Testis (tissue), 3 donors: Measurements from ENCODE around the gene SH3RF3. TPM values are rescaled to one million over a fixed set of nuclear protein-coding genes. Genes with fewer than 3 reads are reported as not detected.
"Not testable (repeated sequence)": the region's sequence is repeated elsewhere in the genome, so short reads cannot be mapped to it uniquely, and the experiment has no call there.

ENCODE experiments used
- DNase-seq: peaks from one replicate; pipeline ENCODE4 v3.0.0-alpha.2; 2019
- H3K27ac ChIP-seq, 2 donors: fragments of 200-600 bp; sonication (generic); one replicate each; pipeline ENCODE4 v1.5.1; 2019
- H3K27me3 ChIP-seq: fragments of 200-600 bp; sonication (generic); one replicate; pipeline ENCODE4 v1.5.1; 2019
- H3K36me3 ChIP-seq: fragments of 200-600 bp; sonication (generic); one replicate; pipeline ENCODE4 v1.5.1; 2017; ENCODE audit warnings: low read depth; ENCODE audit errors: missing control alignments
- H3K4me1 ChIP-seq: fragments of 200-600 bp; sonication (generic); one replicate; pipeline ENCODE4 v1.5.1; 2019
- H3K4me3 ChIP-seq, 2 donors: fragments of 200-600 bp; sonication (generic); one replicate each; pipeline ENCODE4 v1.5.1; 2017 to 2019
- H3K9me3 ChIP-seq: fragments of 200-600 bp; sonication (generic); one replicate; pipeline ENCODE4 v1.5.1; 2017
- POLR2A ChIP-seq: fragments of 450-650 bp; IDR thresholded peaks from one replicate; pipeline ENCODE4 v1.6.1; 2017; ENCODE audit warnings: antibody characterized with exemption, mild to moderate bottlenecking, moderate library complexity
- WGBS, 2 donors: methylation state at CpG; one replicate each; pipeline ENCODE4 v1.1.5; 2018; 5-methylcytosine and 5-hydroxymethylcytosine counted together
- intact Hi-C: fragments of 100-400 bp; cut with DNase I; formaldehyde crosslinking; loops from one replicate; pipeline ENCODE4 v1.15.1; 2023; ENCODE audit warnings: low total_unique reads
- polyA plus RNA-seq: library from polyadenylated mRNA; stranded (reverse); fragments of 350-450 nt; fragmentation: Illumina TruSeq; extraction: RNeasy Lipid Tissue Mini Kit (QIAGEN cat#74804); gene quantifications from one replicate; pipeline ENCODE4 v1.2.3, GENCODE V29; 2014; ENCODE audit warnings: low read depth, low replicate concordance; ENCODE audit not compliant: insufficient read depth
- total RNA-seq, 2 donors: library from RNA; depleted of rRNA; stranded (reverse); fragments of >200 nt; gene quantifications; one replicate each; pipeline ENCODE4 v1.2.3, GENCODE V29; 2016
- TF ChIP-seq, protein P1 (sequence below), 3 experiments: fragments of 450-650 bp in 2 of 3; fragments of 200-600 bp in 1 of 3; sonication (generic) in 1 of 3; IDR thresholded peaks; one replicate each; pipeline ENCODE4 v1.5.1; 2016 to 2019; ENCODE audit warnings: antibody characterized with exemption in 3 of 3, mild to moderate bottlenecking in 2 of 3, moderate library complexity in 1 of 3

SH3RF3 gene
- total and polyA plus RNA-seq, 3 donors from 2014 or later, result 9.3 to 20.1 (median 16.5) TPM

DNA sequence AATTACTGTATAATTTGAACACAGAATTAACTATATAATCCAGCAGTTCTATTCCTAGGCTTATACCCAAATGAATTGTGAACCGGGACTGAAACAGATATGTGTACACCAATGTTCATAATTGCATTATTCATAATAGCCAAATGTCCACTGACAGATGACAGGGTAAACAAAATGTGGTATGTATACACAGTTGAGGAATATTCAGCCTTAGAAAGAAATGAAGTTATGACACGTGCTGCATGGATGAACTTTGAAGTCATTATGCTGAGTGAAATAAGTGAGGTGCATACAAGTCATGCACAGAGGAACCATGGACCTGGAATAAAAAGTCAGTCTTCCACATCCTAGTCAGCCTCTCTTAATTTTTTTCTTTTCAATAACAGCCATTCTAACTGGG is 91.9 kb downstream of the SH3RF3 start:
- no peak for DNase-seq
- TF ChIP-seq, protein P1, sequence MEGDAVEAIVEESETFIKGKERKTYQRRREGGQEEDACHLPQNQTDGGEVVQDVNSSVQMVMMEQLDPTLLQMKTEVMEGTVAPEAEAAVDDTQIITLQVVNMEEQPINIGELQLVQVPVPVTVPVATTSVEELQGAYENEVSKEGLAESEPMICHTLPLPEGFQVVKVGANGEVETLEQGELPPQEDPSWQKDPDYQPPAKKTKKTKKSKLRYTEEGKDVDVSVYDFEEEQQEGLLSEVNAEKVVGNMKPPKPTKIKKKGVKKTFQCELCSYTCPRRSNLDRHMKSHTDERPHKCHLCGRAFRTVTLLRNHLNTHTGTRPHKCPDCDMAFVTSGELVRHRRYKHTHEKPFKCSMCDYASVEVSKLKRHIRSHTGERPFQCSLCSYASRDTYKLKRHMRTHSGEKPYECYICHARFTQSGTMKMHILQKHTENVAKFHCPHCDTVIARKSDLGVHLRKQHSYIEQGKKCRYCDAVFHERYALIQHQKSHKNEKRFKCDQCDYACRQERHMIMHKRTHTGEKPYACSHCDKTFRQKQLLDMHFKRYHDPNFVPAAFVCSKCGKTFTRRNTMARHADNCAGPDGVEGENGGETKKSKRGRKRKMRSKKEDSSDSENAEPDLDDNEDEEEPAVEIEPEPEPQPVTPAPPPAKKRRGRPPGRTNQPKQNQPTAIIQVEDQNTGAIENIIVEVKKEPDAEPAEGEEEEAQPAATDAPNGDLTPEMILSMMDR (IDR thresholded peaks at IDR 0.05), result no peak
- TF ChIP-seq POLR2A, result no peak
- Histone ChIP-seq H3K36me3 (no peaks in the 10 kb centered on the region), H3K27ac (no peak overlapping the region), H3K4me1 (no peaks in the 10 kb centered on the region), H3K27me3 (no peaks in the 10 kb centered on the region), H3K9me3 (no peaks in the 10 kb centered on the region), H3K4me3 (no peak overlapping the region)
- intact Hi-C loops, result no loop called here
- WGBS, 2 donors, result 94 to 95% methylated on average over 2 of the region's 2 CpGs

DNA sequence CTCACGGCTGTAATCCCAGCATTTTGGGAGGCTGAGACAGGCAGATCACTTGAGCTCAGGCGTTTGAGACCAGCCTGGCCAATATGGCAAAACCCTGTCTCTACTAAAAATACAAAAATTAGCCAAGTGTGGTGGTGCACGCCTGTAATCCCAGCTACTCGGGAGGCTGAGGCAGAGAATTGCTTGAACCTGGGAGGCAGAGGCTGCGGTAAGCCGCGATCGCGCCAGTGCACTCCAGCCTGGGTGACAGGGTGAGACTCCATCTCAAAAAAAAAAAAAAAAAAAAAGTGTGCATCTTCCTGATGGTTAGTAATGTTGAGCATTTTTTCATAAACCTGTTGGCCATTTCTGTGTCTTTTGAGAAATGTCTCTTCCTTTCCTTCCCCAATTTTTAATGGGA is 92.3 kb downstream of the SH3RF3 start:
- H3K27ac ChIP-seq, H3K36me3 ChIP-seq, H3K9me3 ChIP-seq, H3K27me3 ChIP-seq, H3K4me3 ChIP-seq, DNase-seq, intact Hi-C loops, H3K4me1 ChIP-seq: not testable (repeated sequence)
- 95 to 96% methylated on average over 9 of the region's 9 CpGs for WGBS, 2 donors

DNA sequence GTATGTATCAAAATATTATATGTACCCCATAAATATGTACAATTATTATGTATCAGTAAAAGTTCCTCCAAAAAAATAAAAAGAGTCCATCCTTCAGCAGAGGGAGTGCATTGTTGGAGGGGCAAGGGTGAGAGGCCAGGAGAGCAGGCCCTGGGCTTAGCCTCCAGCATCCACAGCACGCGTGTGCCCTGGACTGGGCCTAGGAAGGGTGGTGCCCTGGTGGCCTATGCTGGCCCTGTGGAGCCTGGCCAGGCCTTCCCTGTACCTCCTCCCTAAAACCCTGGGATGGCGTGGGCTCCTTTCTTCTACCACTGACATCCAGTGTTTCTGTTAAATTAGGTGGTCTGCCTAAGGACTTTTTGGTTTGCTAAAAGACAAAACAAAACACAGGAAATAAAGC is 93.4 kb downstream of the SH3RF3 start:
- no peak overlapping the region for H3K27ac ChIP-seq
- no peaks in the 10 kb centered on the region for H3K4me1 ChIP-seq
- no peak for DNase-seq
- H3K4me3 ChIP-seq, result no peak overlapping the region
- H3K27me3 ChIP-seq, result no peaks in the 10 kb centered on the region
- H3K9me3 ChIP-seq, result no peaks in the 10 kb centered on the region
- no peak for TF ChIP-seq POLR2A
- TF ChIP-seq, protein P1 (IDR thresholded peaks at IDR 0.05), result no peak
- H3K36me3 ChIP-seq, result no peaks in the 10 kb centered on the region
- intact Hi-C loops, result no loop called here
- 91 to 100% methylated on average over 3 of the region's 3 CpGs for WGBS, 2 donors

DNA sequence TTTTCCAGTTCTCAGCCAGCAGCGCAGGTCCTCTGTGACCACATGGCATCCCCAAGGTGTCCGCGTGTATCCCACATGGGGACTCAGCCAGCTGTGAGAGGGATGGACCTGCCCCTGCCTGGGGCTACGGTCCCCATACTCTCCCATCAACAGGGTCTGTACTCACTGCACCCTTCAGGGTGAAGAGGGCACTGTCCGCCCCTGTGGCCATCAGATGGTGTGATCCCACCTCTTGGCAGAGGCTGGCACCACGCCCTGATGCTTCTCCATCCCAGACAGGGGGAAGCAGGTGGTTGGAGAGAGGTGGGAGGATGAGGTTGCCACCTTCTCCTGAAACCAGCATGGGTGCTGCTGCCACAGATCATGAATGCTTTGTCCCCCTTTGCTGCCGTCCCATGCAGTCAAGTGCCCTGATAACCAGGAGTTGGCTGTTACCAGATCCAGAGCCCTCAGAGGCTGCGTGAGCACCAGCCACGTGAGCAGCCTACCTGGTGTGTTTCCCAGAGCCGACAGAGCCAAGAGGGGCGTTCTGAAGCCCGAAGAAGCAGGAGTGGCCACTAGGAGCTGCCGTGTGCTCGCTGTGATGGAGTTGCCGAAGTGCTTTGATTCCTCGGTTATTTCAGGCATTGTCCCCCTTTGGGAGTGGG is 93.9 kb downstream of the SH3RF3 start:
- Histone ChIP-seq H3K4me3 (no peak overlapping the region), H3K36me3 (no peaks in the 10 kb centered on the region), H3K9me3 (no peaks in the 10 kb centered on the region), H3K4me1 (no peaks in the 10 kb centered on the region), H3K27me3 (no peaks in the 10 kb centered on the region), H3K27ac (no peak overlapping the region)
- intact Hi-C loops, result no loop called here
- TF ChIP-seq POLR2A, result no peak
- TF ChIP-seq, protein P1 (IDR thresholded peaks at IDR 0.05), result no peak
- no peak for DNase-seq
- 83 to 84% methylated on average over 10 to 16 of the region's 16 CpGs for WGBS, 2 donors

DNA sequence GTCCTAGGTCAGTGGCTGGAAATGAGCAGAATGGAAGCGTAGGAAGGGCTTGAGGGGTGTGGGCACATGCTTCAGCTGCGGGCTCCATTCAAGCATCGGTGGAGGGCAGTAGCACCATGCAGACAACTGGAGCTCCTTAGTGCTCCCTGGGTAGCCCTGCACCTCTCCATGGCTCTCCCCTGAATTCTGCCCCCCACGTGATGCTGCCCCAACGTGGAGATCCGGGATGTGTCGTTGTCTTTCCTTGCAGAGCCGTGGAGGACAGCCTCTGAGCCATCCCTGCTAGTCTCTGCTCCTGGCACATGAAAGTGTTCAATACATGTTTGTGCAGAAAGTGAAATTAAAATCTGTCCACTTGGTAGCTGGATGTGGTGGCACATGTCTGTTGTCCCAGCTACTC is 94.5 kb downstream of the SH3RF3 start:
- DNase-seq, result no peak
- H3K4me1 ChIP-seq, result no peaks in the 10 kb centered on the region
- no peaks in the 10 kb centered on the region for H3K36me3 ChIP-seq
- no peak overlapping the region for H3K4me3 ChIP-seq
- H3K9me3 ChIP-seq, result no peaks in the 10 kb centered on the region
- TF ChIP-seq, protein P1 (IDR thresholded peaks at IDR 0.05), result no peak
- no peak for TF ChIP-seq POLR2A
- intact Hi-C loops, result no loop called here
- H3K27ac ChIP-seq, result no peak overlapping the region
- 92 to 96% methylated on average over 6 to 8 of the region's 8 CpGs for WGBS, 2 donors
- no peaks in the 10 kb centered on the region for H3K27me3 ChIP-seq

DNA sequence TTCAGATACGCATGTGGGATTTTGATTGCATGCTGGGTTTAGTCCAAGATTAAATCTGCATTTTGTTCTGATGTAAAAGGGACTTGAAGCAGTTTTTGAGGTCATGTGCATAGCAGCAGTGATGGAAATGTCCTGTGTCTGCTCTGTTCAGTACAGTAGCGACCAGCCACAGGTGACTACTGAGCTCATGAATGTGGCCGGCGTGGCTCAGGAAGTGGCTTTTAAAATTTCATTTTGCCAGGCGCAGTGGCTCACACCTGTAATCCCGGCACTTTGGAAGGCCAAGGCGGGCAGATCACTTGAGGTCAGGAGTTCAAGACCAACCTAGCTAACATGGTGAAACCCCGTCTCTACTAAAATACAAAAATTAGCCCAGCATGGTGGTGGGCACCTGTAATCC is 95.3 kb downstream of the SH3RF3 start:
- H3K27me3 ChIP-seq, H3K9me3 ChIP-seq, H3K4me1 ChIP-seq, DNase-seq, H3K27ac ChIP-seq, H3K4me3 ChIP-seq, intact Hi-C loops, H3K36me3 ChIP-seq: not testable (repeated sequence)
- 92 to 96% methylated on average over 8 of the region's 8 CpGs for WGBS, 2 donors
